ENCODE measurements around the gene TRIO. TPM values are rescaled to one million over a fixed set of nuclear protein-coding genes. Genes with fewer than 3 reads are reported as not detected.

TRIO gene
- total RNA-seq, 4 donors from 2014 or later, result 21.2 to 105 (median 47.6) TPM

- 33 to 42% methylated on average over 3 of the region's 3 CpGs for WGBS, 2 donors
- no peak overlapping the region for H3K4me3 ChIP-seq
- H3K27me3 ChIP-seq, result no peaks in the 10 kb centered on the region
- intact Hi-C loops (cut with DNase I), result no loop called here
- H3K36me3 ChIP-seq, result peaks cover 8 to 88% (median 25%) of the 10 kb centered on the region in 3 donors
- DNase-seq, result no peak
- H3K4me1 ChIP-seq, result peaks cover 0 to 29% (median 8%) of the 10 kb centered on the region in 3 donors
- no peak for TF ChIP-seq CTCF (IDR thresholded peaks at IDR 0.05)
- H3K27ac ChIP-seq, result no peak overlapping the region
- no peaks in the 10 kb centered on the region for H3K9me3 ChIP-seq
These were observed 320.5 kb downstream of the TRIO start for GRCh38 chr5:14463629-14464028.

- Histone ChIP-seq H3K4me3 (no peak overlapping the region), H3K9me3 (no peaks in the 10 kb centered on the region), H3K36me3 (peaks cover 8 to 85% (median 25%) of the 10 kb centered on the region in 3 donors), H3K4me1 (peaks cover 0 to 25% (median 8%) of the 10 kb centered on the region in 3 donors), H3K27ac (no peak overlapping the region), H3K27me3 (no peaks in the 10 kb centered on the region)
- TF ChIP-seq POLR2A (IDR thresholded peaks at IDR 0.05), result no peak
- no peak for DNase-seq
- intact Hi-C loops (cut with DNase I), result no loop called here
- 64 to 76% methylated on average over 3 of the region's 3 CpGs for WGBS, 2 donors
These were observed 321.0 kb downstream of the TRIO start for GRCh38 chr5:14464096-14464495.

GRCh38 chr5:14464671-14465070 lies 321.5 kb downstream of the TRIO start:
- H3K4me1 ChIP-seq, result peaks cover 0 to 25% (median 8%) of the 10 kb centered on the region in 3 donors
- H3K4me3 ChIP-seq, result no peak overlapping the region
- WGBS, 2 donors, result 79 to 87% methylated on average over 14 to 15 of the region's 15 CpGs
- no peak for DNase-seq
- TF ChIP-seq POLR2A (IDR thresholded peaks at IDR 0.05) (no peak), CTCF (IDR thresholded peaks at IDR 0.05) (no peak)
- H3K36me3 ChIP-seq, result peaks cover 8 to 79% (median 25%) of the 10 kb centered on the region in 3 donors
- no peaks in the 10 kb centered on the region for H3K9me3 ChIP-seq
- H3K27ac ChIP-seq, result peak overlapping the region in 1 of 4 donors; percentile 33
- H3K27me3 ChIP-seq, result no peaks in the 10 kb centered on the region
- intact Hi-C loops (cut with DNase I), result no loop called here

- WGBS, 2 donors, result 57% methylated on average over 4 of the region's 4 CpGs
- DNase-seq, result no peak
- Histone ChIP-seq H3K9me3 (no peaks in the 10 kb centered on the region), H3K4me1 (peaks cover 0 to 25% (median 8%) of the 10 kb centered on the region in 3 donors), H3K27ac (peak overlapping the region in 2 of 4 donors; percentile 0 to 33), H3K27me3 (no peaks in the 10 kb centered on the region), H3K4me3 (no peak overlapping the region), H3K36me3 (peaks cover 8 to 75% (median 24%) of the 10 kb centered on the region in 3 donors)
- intact Hi-C loops (cut with DNase I), result no loop called here
- no peak for TF ChIP-seq CTCF (IDR thresholded peaks at IDR 0.05)
- TF ChIP-seq POLR2A (IDR thresholded peaks at IDR 0.05), result no peak
These were observed 322.0 kb downstream of the TRIO start for GRCh38 chr5:14465116-14465515.

GRCh38 chr5:14465776-14466175 lies 322.6 kb downstream of the TRIO start:
- intact Hi-C loops (cut with DNase I), result no loop called here
- DNase-seq, result no peak
- 85 to 88% methylated on average over 3 of the region's 3 CpGs for WGBS, 2 donors
- H3K27ac ChIP-seq, result peak overlapping the region in 1 of 4 donors; percentile 0
- peaks cover 0 to 25% (median 8%) of the 10 kb centered on the region in 3 donors for H3K4me1 ChIP-seq
- H3K27me3 ChIP-seq, result no peaks in the 10 kb centered on the region
- no peaks in the 10 kb centered on the region for H3K9me3 ChIP-seq
- TF ChIP-seq POLR2A (IDR thresholded peaks at IDR 0.05) (no peak), CTCF (IDR thresholded peaks at IDR 0.05) (no peak)
- H3K4me3 ChIP-seq, result no peak overlapping the region
- peaks cover 7 to 69% (median 19%) of the 10 kb centered on the region in 3 donors for H3K36me3 ChIP-seq

- WGBS, 2 donors, result 94 to 95% methylated on average over 7 to 8 of the region's 8 CpGs
- DNase-seq, result no peak
- Histone ChIP-seq H3K4me1 (peaks cover 0 to 25% (median 8%) of the 10 kb centered on the region in 3 donors), H3K4me3 (no peak overlapping the region), H3K9me3 (no peaks in the 10 kb centered on the region), H3K36me3 (peaks cover 0 to 67% (median 8%) of the 10 kb centered on the region in 3 donors), H3K27me3 (no peaks in the 10 kb centered on the region), H3K27ac (no peak overlapping the region)
- TF ChIP-seq POLR2A (IDR thresholded peaks at IDR 0.05) (no peak), CTCF (IDR thresholded peaks at IDR 0.05) (no peak)
- intact Hi-C loops (cut with DNase I), result no loop called here
These were observed 324.1 kb downstream of the TRIO start for GRCh38 chr5:14467251-14467650.
